Measurements from ENCODE around the gene CD34. TPM values are rescaled to one million over a fixed set of nuclear protein-coding genes. Genes with fewer than 3 reads are reported as not detected.

The CD34 gene
- total RNA-seq: 10 to 100 TPM; 65.6 to 85.9 (median 75.5) TPM

- TF ChIP-seq CTCF (IDR thresholded peaks at IDR 0.05; ENCODE audit: low read depth): no peak
These were observed at the start of gene CD34 for GRCh38 chr1:207910591-207911354. Gene CD34 (minus strand): TSS chr1:207911125. CDS start chr1:207911080, 45 bp downstream.

- no peak for TF ChIP-seq CTCF (IDR thresholded peaks at IDR 0.05; ENCODE audit: low read depth)
These were observed 49.4 kb upstream of the CD34 start for GRCh38 chr1:207960346-207960745.

GRCh38 chr1:207959910-207960309, 49.0 kb upstream of the CD34 start:
- TF ChIP-seq CTCF (IDR thresholded peaks at IDR 0.05; ENCODE audit: low read depth): no peak

GRCh38 chr1:207959141-207959825, 48.4 kb upstream of the CD34 start:
- no peak for TF ChIP-seq CTCF (IDR thresholded peaks at IDR 0.05; ENCODE audit: low read depth)

- no peak for TF ChIP-seq CTCF (IDR thresholded peaks at IDR 0.05; ENCODE audit: low read depth)
These were observed 47.6 kb upstream of the CD34 start for GRCh38 chr1:207958376-207959139.

- TF ChIP-seq CTCF (IDR thresholded peaks at IDR 0.05; ENCODE audit: low read depth): no peak
These were observed 46.1 kb upstream of the CD34 start for GRCh38 chr1:207956986-207957385.

- TF ChIP-seq CTCF (IDR thresholded peaks at IDR 0.05; ENCODE audit: low read depth): no peak
These were observed 43.2 kb upstream of the CD34 start for GRCh38 chr1:207954104-207954503.
